WI38 (cell line): ENCODE measurements around the gene COL23A1.

Source experiments
- H3K4me3 ChIP-seq: 2 replicates; pipeline ENCODE4 v1.5.1; 2011; ENCODE audit warnings: low read depth, mild to moderate bottlenecking, control low read depth, low read length
- TF ChIP-seq, protein P1 (sequence below): IDR thresholded peaks from 2 replicates; pipeline ENCODE4 v1.5.1; 2012; ENCODE audit warnings: low read depth, mild to moderate bottlenecking, control low read depth, low read length

COL23A1 gene

GRCh38 chr5:178205749-178206047 lies 384.5 kb downstream of the COL23A1 start:
- H3K4me3 ChIP-seq: peak overlapping the region; percentile 96
- TF ChIP-seq, protein P1, sequence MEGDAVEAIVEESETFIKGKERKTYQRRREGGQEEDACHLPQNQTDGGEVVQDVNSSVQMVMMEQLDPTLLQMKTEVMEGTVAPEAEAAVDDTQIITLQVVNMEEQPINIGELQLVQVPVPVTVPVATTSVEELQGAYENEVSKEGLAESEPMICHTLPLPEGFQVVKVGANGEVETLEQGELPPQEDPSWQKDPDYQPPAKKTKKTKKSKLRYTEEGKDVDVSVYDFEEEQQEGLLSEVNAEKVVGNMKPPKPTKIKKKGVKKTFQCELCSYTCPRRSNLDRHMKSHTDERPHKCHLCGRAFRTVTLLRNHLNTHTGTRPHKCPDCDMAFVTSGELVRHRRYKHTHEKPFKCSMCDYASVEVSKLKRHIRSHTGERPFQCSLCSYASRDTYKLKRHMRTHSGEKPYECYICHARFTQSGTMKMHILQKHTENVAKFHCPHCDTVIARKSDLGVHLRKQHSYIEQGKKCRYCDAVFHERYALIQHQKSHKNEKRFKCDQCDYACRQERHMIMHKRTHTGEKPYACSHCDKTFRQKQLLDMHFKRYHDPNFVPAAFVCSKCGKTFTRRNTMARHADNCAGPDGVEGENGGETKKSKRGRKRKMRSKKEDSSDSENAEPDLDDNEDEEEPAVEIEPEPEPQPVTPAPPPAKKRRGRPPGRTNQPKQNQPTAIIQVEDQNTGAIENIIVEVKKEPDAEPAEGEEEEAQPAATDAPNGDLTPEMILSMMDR: no peak

DNA sequence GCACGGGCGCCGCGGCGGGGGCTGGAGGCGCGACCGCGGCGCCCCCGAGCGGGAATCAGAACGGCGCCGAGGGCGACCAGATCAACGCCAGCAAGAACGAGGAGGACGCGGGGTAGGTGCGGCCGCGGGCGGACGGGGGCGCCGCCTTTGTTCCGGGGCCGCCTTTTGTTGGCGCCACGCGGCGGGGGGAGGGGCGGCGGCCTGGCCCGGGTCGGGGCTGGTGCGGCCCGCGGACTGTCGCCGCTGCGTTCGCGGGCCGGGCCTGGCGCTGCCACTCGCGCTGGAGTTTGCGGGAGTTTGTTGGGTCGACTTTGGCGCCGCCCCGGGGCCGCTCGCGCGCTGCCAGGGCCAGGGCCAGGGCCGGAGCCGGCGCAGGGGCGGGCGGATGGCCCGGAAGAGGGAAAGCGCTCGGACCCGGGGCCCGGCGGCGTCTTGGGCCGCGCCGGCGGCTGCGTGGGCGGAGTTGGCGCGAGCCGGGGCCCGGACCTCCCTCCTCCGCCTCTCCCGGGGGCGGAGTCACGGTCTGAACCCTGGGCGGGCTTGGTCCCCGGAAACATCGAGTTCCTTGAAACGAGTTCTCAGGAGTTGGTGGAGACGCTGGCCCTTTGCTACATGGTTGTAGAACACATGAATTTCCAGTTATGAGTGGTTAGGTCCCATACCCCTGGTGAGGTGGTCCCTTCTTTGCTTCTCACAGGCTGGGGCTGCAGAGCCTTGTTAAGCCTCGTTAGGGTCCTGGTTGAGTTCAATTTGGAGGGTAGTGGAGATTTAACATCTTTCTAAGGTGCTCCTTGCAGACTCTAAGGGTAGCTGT lies 385.1 kb downstream of the COL23A1 start:
- H3K4me3 ChIP-seq: peak overlapping the region; percentile 96
- TF ChIP-seq, protein P1: no peak

DNA sequence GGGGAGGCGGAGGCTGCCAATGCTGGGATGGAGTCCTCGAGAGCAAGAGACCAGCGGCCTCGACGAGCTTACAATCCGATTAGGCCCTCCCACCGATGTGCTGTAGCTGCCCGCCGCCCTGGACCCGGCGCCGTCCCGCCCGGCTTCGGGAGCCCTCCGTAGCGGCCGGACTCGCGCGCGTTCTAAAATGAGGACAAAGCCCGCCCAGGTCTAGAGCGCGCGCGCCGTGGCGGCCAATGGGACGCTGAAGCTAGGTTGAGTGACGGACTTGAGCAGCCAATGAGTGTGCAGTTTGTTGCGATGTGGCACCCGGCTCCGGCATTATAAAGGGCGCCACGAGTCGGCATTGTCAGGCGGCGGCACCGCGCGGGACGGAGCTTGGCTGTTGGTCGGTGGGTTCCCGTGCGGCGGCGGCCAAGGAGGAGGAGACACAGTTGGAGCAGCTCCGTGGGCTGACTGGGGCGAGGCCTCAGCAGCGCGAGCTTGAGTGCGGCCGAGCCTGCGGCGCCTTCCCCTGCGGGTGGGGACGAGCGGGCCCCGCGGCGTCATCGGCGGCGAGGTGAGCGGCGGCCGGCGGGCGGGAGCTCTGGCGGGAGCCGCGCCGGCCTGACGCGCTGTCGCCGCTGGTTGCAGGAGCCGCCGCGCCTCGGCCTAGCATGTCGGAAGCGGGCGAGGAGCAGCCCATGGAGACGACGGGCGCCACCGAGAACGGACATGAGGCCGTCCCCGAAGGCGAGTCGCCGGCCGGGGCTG lies 385.8 kb downstream of the COL23A1 start, which contains the start of gene HNRNPAB:
Gene HNRNPAB (plus strand): TSS at position 352 of the 753 bp plus-strand sequence. CDS start 305 bp downstream, at position 657.
- peak within 1 kb of the TSS; percentile 96 for H3K4me3 ChIP-seq
- TF ChIP-seq, protein P1: no peak

- TF ChIP-seq, protein P1: no peak
- peak overlapping the region; percentile 96 for H3K4me3 ChIP-seq
Measured at GRCh38 chr5:178203670-178204181, 386.5 kb downstream of the COL23A1 start.

- no peak overlapping the region for H3K4me3 ChIP-seq
- TF ChIP-seq, protein P1: no peak
Measured at GRCh38 chr5:178202541-178202940, 387.7 kb downstream of the COL23A1 start.

DNA sequence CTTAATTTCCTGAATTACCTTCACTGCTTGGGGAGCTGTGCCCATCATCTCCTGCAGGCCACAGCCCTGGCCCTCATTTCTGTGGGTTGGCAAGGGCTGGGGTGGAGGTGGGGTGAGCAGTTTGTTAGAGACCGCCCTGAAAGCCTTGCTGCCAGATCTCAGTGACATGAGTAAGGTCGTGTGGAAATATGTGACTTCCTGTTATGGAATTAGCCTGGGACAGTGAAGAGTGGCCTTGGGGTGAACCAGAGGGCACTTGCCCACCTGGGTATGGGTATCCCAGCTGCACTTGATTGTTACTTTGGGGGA lies 388.3 kb downstream of the COL23A1 start:
- TF ChIP-seq, protein P1: no peak
- no peak overlapping the region for H3K4me3 ChIP-seq

DNA sequence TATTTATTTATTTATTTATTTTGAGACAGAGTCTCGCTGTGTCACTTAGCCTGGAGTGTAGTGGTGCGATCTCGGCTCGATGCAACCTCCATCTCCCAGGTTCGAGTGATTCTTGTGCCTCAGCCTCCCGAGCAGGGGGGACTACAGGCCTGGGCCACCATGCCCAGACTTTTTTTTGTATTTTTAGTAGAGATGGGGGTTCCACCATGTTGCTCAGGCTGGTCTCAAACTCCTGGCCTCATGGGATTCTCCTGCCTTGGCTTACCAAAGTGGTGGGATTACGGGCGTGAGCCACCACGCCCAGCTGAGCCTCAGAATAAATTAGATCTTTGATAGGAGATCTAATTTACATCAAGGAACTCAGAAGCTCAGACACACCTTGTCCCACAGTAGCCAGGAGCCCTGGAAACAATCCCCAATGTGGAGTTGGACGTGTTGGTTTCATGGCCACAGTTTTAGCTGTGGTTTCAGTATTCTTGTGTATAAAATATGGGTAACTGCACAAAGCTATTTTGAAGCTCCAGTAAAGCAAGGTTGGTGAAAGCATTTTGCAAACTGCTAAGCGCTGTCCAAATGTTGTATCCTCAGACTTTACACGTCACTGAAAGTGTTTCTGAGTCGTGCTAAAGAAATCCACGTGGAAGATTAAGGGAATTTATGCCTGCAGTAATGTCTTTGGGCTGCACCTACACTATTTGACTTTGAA lies 388.8 kb downstream of the COL23A1 start:
- TF ChIP-seq, protein P1: no peak
- H3K4me3 ChIP-seq: no peak overlapping the region
